ENCODE results near the gene FAM237B. TPM values are rescaled to one million over a fixed set of nuclear protein-coding genes. Genes with fewer than 3 reads are reported as not detected.

The FAM237B gene
- total RNA-seq, 1 experiment from 2014 or later, result not detected

- no TSS peak for BruUV-seq (replicated peaks)
- Histone ChIP-seq H3K36me3 (ENCODE audit: insufficient read depth, low read length, poor library complexity, severe bottlenecking) (no peaks in the 10 kb centered on the region), H3K27ac (ENCODE audit: low read depth, low read length, poor library complexity, severe bottlenecking) (no peak overlapping the region), H3K27me3 (replicated peaks; ENCODE audit: insufficient read depth, low read depth, low read length, poor library complexity) (no peaks in the 10 kb centered on the region), H3K4me3 (ENCODE audit: low read depth, low read length, poor library complexity, severe bottlenecking) (no peak overlapping the region), H3K4me1 (ENCODE audit: insufficient read depth, low read length, poor library complexity, severe bottlenecking) (peaks cover 9% of the 10 kb centered on the region), H3K9me3 (ENCODE audit: low read depth, low read length, poor library complexity, severe bottlenecking) (no peaks in the 10 kb centered on the region)
- TF ChIP-seq EZH2 (IDR thresholded peaks at IDR 0.05; ENCODE audit: borderline replicate concordance, low read depth, low read length, poor library complexity, severe bottlenecking) (no peak), CTCF (conservative IDR thresholded peaks at IDR 0.05; ENCODE audit: low read depth, low read length) (no peak)
- no peak for DNase-seq (ENCODE audit: low spot score)
- ChIA-PET CTCF (no interaction called here), POLR2A (ENCODE audit: low non-redundant PET) (no interaction called here)
- intact Hi-C loops (cut with micrococcal nuclease; ENCODE audit: unreplicated experiment), result no loop called here
Observed at GRCh38 chr7:90276033-90276728, 44.9 kb downstream of the FAM237B start.

- POLR2A ChIA-PET (ENCODE audit: low non-redundant PET), result interaction anchor here (0.6 kb wide), 1 partner anchor 42 kb away, joined by 3 read pairs; no protein-coding TSS in a partner anchor
- Histone ChIP-seq H3K36me3 (ENCODE audit: insufficient read depth, low read length, poor library complexity, severe bottlenecking) (no peaks in the 10 kb centered on the region), H3K4me1 (ENCODE audit: insufficient read depth, low read length, poor library complexity, severe bottlenecking) (peaks cover 9% of the 10 kb centered on the region), H3K4me3 (ENCODE audit: low read depth, low read length, poor library complexity, severe bottlenecking) (no peak overlapping the region), H3K9me3 (ENCODE audit: low read depth, low read length, poor library complexity, severe bottlenecking) (no peaks in the 10 kb centered on the region), H3K27ac (ENCODE audit: low read depth, low read length, poor library complexity, severe bottlenecking) (no peak overlapping the region), H3K27me3 (replicated peaks; ENCODE audit: insufficient read depth, low read depth, low read length, poor library complexity) (no peaks in the 10 kb centered on the region)
- DNase-seq (ENCODE audit: low spot score), result no peak
- CTCF ChIA-PET, result no interaction called here
- no peak for TF ChIP-seq CTCF (conservative IDR thresholded peaks at IDR 0.05; ENCODE audit: low read depth, low read length)
- no peak for TF ChIP-seq EZH2 (IDR thresholded peaks at IDR 0.05; ENCODE audit: borderline replicate concordance, low read depth, low read length, poor library complexity, severe bottlenecking)
- intact Hi-C loops (cut with micrococcal nuclease; ENCODE audit: unreplicated experiment), result no loop called here
- no TSS peak for BruUV-seq (replicated peaks)
Observed at GRCh38 chr7:90274161-90274560, 46.9 kb downstream of the FAM237B start.

GRCh38 chr7:90272242-90272641 lies 48.9 kb downstream of the FAM237B start:
- ChIA-PET POLR2A (ENCODE audit: low non-redundant PET) (no interaction called here), CTCF (no interaction called here)
- Histone ChIP-seq H3K27me3 (replicated peaks; ENCODE audit: insufficient read depth, low read depth, low read length, poor library complexity) (no peaks in the 10 kb centered on the region), H3K9me3 (ENCODE audit: low read depth, low read length, poor library complexity, severe bottlenecking) (no peaks in the 10 kb centered on the region), H3K4me1 (ENCODE audit: insufficient read depth, low read length, poor library complexity, severe bottlenecking) (peaks cover 16% of the 10 kb centered on the region), H3K4me3 (ENCODE audit: low read depth, low read length, poor library complexity, severe bottlenecking) (no peak overlapping the region), H3K36me3 (ENCODE audit: insufficient read depth, low read length, poor library complexity, severe bottlenecking) (no peaks in the 10 kb centered on the region), H3K27ac (ENCODE audit: low read depth, low read length, poor library complexity, severe bottlenecking) (no peak overlapping the region)
- no TSS peak for BruUV-seq (replicated peaks)
- no peak for DNase-seq (ENCODE audit: low spot score)
- TF ChIP-seq CTCF (conservative IDR thresholded peaks at IDR 0.05; ENCODE audit: low read depth, low read length) (no peak), EZH2 (IDR thresholded peaks at IDR 0.05; ENCODE audit: borderline replicate concordance, low read depth, low read length, poor library complexity, severe bottlenecking) (no peak)
- intact Hi-C loops (cut with micrococcal nuclease; ENCODE audit: unreplicated experiment), result no loop called here
